Activated CD8-positive, alpha-beta memory T cell treated with anti-CD3 and anti-CD28 coated beads, Interleukin-2, amount 50 U/mL, for 48 hours (primary cell): ENCODE data around the gene U2AF2.

Source experiments
- DNase-seq: peaks from one replicate; pipeline ENCODE4 v3.0.0-alpha.2; 2020

U2AF2 gene

DNA sequence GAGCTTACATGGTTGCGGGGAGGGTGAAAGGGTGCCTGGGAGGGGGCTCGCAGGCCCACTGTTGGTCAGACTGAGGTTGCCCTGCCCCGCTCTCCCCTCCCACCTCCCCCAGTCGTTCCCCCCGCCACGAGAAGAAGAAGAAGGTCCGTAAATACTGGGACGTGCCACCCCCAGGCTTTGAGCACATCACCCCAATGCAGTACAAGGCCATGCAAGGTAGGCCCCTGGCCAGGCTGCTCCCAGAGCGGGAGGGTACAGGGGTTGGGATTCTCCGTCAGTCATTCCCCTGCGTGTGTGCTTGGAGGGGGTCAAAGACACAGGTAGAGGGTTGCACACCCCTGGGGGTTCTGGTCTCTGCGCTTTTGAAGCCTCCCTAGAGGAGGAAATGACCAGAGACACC, 5.6 kb downstream of the U2AF2 start:
- no peak for DNase-seq

GRCh38 chr19:55660991-55661390, 6.2 kb downstream of the U2AF2 start:
- DNase-seq = no peak

DNA sequence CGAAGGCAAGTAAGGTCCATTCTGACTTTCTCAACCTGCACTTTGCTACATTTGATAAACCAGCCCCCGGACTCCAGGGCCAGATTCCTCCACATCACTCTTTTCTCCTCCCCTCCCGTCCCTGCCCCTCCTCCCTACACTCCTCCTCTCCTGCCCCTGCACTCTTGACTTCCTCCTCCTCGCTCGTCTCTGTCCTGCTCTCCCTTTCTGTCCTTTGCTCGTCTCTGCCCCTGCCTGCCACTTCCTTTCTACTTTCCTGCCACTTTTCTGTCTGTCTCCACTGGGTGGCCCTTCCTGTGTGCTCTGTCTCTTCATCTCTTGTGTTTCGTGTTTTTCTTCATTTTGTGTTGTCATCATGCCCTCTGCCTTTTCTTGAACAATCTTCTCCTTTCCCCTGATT, 7.0 kb downstream of the U2AF2 start:
- DNase-seq = no peak

GRCh38 chr19:55663846-55664536, 9.2 kb downstream of the U2AF2 start:
- no peak for DNase-seq

DNA sequence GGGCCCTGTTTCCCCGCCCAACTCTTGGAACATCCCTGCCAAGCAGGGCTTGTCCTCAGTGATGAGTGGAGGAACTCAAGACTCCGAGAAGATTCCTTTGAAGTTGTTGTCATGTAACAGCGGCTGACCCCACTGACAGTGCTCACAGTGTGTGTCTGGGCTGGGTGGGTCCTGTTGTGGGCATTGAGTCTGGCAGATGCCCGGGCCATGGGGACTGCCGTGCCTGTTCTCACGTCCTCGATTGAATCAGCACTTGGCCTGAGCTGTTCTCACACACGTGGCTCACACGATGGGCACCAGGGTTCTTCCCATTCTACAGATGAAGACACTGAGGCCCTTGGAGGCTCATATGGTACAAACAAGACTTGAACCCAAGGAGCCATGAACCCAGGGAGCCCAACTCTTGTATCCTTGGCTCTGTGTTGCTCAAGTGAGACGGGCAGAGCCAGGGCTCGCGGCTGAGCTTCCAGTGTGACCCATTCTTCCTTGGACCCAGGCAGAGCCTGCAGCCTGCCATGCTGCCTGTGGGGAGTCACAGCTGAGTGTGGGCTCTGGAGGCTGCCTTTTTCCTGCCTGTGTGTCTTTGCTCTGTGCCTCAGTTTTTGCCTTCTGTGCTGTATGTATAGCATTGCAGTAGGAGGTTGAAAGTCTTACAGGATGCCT, 11.6 kb downstream of the U2AF2 start:
- no peak for DNase-seq

GRCh38 chr19:55667006-55667381, 12.2 kb downstream of the U2AF2 start:
- DNase-seq = no peak

DNA sequence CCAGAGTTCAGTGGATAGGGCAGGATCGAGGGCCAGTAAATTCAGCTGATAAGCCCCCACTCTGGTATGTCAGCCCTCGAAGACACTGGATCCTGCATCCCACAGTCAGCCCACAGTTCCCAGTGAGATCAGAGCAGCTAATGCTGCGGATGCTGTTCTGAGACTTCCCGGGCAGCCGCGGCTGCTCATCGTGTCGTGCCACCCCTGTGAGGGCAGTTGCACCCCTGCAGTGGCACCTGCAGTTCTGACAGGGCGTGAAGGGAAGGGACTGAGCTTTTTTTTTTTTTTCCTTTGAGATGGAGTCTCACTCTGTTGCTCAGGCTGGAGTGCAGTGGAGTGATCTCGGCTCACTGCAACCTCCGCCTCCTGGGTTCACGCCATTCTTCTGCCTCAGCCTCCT, 12.7 kb downstream of the U2AF2 start:
- DNase-seq = no peak

DNA sequence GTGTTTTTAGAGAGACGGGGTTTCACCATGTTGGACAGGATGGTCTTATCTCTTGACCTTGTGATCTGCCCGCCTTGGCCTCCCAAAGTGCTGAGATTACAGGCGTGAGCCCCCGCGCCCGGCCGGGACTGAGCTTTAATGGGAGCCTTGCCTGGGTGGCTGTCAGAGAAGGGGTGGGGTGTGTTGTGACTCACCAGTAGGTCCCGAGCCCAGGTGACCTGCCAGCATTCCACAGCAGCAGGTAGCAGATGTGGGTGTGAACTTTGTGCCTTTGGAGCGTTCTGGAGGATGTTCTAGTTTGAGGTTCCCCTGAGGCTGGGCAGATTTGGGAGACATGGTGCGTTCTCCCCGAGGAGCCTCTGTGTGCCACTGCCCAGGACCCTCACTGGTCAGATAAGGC, 13.1 kb downstream of the U2AF2 start:
- DNase-seq = no peak

DNA sequence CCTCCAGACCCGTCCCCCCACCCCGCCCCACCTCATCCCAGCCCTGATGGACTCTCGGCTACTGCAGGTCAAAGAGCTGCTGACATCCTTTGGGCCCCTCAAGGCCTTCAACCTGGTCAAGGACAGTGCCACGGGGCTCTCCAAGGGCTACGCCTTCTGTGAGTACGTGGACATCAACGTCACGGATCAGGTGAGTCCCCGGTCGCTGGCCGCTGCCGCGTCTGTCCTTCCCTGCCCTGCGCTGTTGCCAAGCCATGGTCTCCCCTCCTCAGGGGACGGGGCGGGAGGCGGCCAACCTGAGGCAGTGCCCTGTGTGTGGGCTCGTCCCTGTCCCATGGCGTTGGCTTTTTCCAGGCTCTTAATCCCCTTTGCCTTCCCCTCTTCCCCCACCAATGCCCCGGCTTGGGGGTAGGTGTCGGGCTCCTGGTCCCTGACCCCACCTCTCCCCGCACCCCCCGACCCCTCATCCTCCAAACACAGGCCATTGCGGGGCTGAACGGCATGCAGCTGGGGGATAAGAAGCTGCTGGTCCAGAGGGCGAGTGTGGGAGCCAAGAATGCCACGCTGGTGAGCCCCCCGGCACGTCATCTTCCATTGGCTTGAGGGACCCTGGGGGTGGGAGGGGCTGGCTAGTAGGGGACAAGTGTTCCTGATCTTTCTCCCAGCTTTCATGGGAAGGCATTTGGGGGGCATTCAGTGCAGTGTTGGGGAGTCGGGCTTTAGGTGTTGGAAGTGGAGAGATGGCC, 13.9 kb downstream of the U2AF2 start:
- DNase-seq = no peak

- DNase-seq = no peak
These were observed 14.8 kb downstream of the U2AF2 start for GRCh38 chr19:55669418-55670279.

DNA sequence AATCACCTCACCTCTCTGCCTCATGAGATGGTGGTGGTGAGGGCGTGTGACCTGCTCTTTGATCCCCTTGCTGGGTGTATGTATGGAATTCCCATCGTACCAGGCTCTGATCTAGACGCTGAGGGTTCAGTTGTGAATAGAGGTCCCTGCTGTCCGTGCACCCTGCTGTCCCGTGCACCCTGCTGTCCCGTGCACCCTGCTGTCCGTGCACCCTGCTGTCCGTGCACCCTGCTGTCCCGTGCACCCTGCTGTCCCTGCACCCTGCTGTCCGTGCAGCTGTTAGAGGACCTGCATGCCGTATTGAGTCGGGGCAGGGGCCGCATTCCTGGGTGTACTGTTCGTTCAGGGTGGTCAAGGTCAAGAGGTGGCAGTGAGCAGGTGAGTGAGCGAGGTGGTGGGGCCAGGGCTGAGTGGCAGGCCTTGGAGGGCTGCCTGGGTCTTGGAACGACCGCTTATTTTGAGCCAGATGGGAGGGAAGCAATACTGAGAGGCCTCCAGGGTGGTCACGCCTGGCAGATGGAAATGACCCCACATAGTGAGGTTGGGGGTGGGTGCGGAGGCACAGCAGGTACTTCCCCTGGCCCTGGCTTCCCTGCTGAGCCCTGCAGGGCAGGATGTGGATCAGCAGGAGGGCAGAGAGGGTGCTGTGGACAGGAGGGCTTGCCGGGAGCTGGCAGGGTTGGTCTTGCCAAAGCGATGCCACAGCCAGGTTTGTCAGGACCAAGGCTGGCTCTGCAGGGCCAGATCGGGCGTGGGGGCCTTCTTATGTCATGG, 15.6 kb downstream of the U2AF2 start:
- no peak for DNase-seq

DNA sequence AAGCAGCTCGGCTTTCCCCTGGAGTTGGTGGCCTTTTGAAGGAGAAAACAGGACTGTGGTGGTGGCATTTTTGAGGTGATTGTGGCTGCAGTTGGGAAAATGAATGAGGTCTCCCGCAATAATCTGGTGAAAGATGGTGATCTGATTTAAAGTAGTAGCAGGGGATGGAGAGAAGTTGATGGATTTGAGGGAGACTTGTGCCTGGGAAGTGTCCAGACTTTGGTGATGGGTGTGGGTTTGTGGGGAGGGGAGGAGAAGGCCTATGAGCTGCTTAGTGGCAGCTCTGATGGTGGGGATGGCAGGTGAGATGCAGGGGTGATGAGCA, 16.2 kb downstream of the U2AF2 start:
- DNase-seq = no peak

- no peak for DNase-seq
These were observed 17.6 kb downstream of the U2AF2 start for GRCh38 chr19:55672418-55672817.

- DNase-seq = no peak
These were observed 18.6 kb downstream of the U2AF2 start for GRCh38 chr19:55673465-55673864.

- DNase-seq = no peak
These were observed 19.1 kb downstream of the U2AF2 start for GRCh38 chr19:55673889-55674288.

DNA sequence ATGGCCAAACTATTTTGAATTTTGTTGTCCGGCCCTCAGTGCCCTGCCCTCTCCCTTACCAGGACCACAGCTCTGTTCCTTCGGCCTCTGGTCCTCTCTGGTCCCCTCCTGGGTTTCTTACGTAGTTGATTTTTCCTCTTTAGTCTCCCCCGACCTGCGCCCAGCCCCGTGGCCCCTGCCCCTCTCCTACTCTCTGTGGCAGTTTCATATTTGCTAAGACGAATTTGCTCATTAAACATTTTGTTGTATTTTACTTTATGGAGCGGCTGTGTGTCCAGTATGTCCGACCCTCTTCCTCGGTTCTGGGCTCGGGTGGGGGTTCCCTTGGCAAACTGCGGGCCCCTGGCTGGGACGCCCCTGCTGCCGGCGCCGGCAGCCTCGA, 19.6 kb downstream of the U2AF2 start:
- DNase-seq = no peak

- DNase-seq = peak; percentile 99
These were observed 20.2 kb downstream of the U2AF2 start, which contains the start of gene EPN1 for GRCh38 chr19:55674841-55675660. TSS of gene EPN1 (plus strand) at chr19:55675226. CDS start at chr19:55678628, 3,402 bp downstream.

- no peak for DNase-seq
These were observed 21.0 kb downstream of the U2AF2 start for GRCh38 chr19:55675661-55676354.

- DNase-seq = no peak
These were observed 21.5 kb downstream of the U2AF2 start for GRCh38 chr19:55676383-55676782.

DNA sequence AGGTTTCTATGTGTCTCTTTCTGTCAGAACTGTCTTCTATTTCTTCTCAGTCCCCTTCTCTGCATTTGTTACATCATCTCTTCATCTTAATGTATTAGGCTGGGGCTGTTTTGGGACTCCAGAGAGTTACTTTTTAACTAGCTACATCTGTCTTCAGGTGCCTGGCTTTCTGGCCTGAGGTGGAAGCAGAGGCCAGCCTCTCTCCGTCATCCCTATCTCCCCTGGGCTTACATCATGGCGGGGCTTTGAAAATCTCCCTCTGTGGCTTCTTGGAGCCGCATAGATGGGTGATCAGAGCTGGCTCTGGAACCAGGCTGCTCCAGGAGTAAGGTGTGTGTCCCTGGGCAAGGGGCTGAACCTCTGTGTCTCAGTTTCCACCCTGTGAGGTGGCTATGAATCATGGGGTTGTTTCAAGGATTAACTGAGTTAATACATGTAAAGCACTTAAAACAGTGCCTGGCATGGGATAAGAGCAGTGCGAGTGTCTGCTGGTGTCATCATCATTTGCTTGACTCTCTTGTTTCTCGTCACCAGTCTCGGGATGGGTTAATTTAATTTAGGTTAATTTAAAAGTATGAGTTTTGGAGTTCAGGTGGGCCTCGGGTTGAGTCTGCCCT, 22.2 kb downstream of the U2AF2 start:
- no peak for DNase-seq
